Right lung (tissue), 5 donors: ENCODE measurements around the gene DNMBP. TPM values are rescaled to one million over a fixed set of nuclear protein-coding genes. Genes with fewer than 3 reads are reported as not detected.
"Not testable (repeated sequence)": the region's sequence is repeated elsewhere in the genome, so short reads cannot be mapped to it uniquely, and the experiment has no call there.

Experiments
- DNase-seq, 2 donors: peaks; one replicate each; pipeline ENCODE4 v3.0.0-alpha.2; 2013
- polyA plus RNA-seq, 5 donors: library from polyadenylated mRNA; unstranded; fragments of 120-200 nt; gene quantifications; one replicate each; pipeline versions ENCODE4 v1.2.1 to v1.2.3, GENCODE V29; 2013; ENCODE audit warnings: inconsistent platforms in 1 of 5, low replicate concordance in 1 of 5; ENCODE audit not compliant: insufficient read length in 5 of 5, insufficient read depth in 1 of 5

DNMBP gene
- polyA plus RNA-seq, 5 donors: 30.1 to 41.5 (median 38.4) TPM

- not testable (repeated sequence) for DNase-seq
Measured at GRCh38 chr10:99985637-99986036, 24.1 kb downstream of the DNMBP start.

GRCh38 chr10:99984211-99985034 is 25.3 kb downstream of the DNMBP start:
- no peak for DNase-seq

GRCh38 chr10:99983280-99983988 is 26.3 kb downstream of the DNMBP start:
- DNase-seq: peak; percentile 70 to 75

- no peak for DNase-seq
Measured at GRCh38 chr10:99982728-99983127, 27.0 kb downstream of the DNMBP start.

GRCh38 chr10:99981581-99982199 is 28.1 kb downstream of the DNMBP start:
- no peak for DNase-seq

GRCh38 chr10:99979066-99979685 is 30.6 kb downstream of the DNMBP start:
- no peak for DNase-seq

- no peak for DNase-seq
Measured at GRCh38 chr10:99977916-99978315, 31.8 kb downstream of the DNMBP start.

- DNase-seq: peak; percentile 45 to 50
Measured at GRCh38 chr10:99976886-99977665, 32.7 kb downstream of the DNMBP start.

- peak; percentile 77 to 85 for DNase-seq
Measured at GRCh38 chr10:99975942-99976809, 33.6 kb downstream of the DNMBP start.

- DNase-seq: no peak
Measured at GRCh38 chr10:99975106-99975829, 34.5 kb downstream of the DNMBP start.

GRCh38 chr10:99973190-99973589 is 36.6 kb downstream of the DNMBP start:
- DNase-seq: no peak

GRCh38 chr10:99967961-99968360 is 41.8 kb downstream of the DNMBP start:
- no peak for DNase-seq

GRCh38 chr10:99966306-99966705 is 43.4 kb downstream of the DNMBP start:
- DNase-seq: no peak

GRCh38 chr10:99965700-99966099 is 44.0 kb downstream of the DNMBP start:
- DNase-seq: no peak

GRCh38 chr10:99964791-99965190 is 45.0 kb downstream of the DNMBP start:
- DNase-seq: no peak

- DNase-seq: not testable (repeated sequence)
Measured at GRCh38 chr10:99963467-99964165, 46.1 kb downstream of the DNMBP start.

- DNase-seq: no peak
Measured at GRCh38 chr10:99958806-99959205, 50.9 kb downstream of the DNMBP start.

- DNase-seq: peak; percentile 87 to 88
Measured at GRCh38 chr10:99958302-99958701, 51.4 kb downstream of the DNMBP start.

GRCh38 chr10:99953510-99953909 is 56.2 kb downstream of the DNMBP start:
- not testable (repeated sequence) for DNase-seq
